Fibroblast of lung (primary cell): ENCODE measurements around the gene MIER1. TPM values are rescaled to one million over a fixed set of nuclear protein-coding genes. Genes with fewer than 3 reads are reported as not detected.

ENCODE experiments used
- DNase-seq, 2 donors: peaks; one replicate each; pipeline versions ENCODE4 v3.0.0 to v3.0.0-alpha.2; 2010; ENCODE audit warnings: low read depth in 2 of 2
- H2AFZ ChIP-seq: 2 replicates; pipeline ENCODE4 v1.5.1; 2012; ENCODE audit warnings: low read length, control low read depth, inconsistent platforms
- H3K27ac ChIP-seq: 2 replicates; pipeline ENCODE4 v1.5.1; 2011; ENCODE audit warnings: low read length, control low read depth; ENCODE audit not compliant: insufficient read depth
- H3K27me3 ChIP-seq: 2 replicates; pipeline ENCODE4 v1.5.1; 2011; ENCODE audit warnings: mild to moderate bottlenecking, low read length; ENCODE audit not compliant: control insufficient read depth, insufficient read depth
- H3K36me3 ChIP-seq: 2 replicates; pipeline ENCODE4 v1.5.1; 2011; ENCODE audit warnings: low read length; ENCODE audit not compliant: control insufficient read depth, insufficient read depth
- H3K4me1 ChIP-seq: 2 replicates; pipeline ENCODE4 v1.5.1; 2011; ENCODE audit warnings: low read length; ENCODE audit not compliant: control insufficient read depth, insufficient read depth; ENCODE audit errors: extremely low read depth
- H3K4me2 ChIP-seq: 2 replicates; pipeline ENCODE4 v1.5.1; 2011; ENCODE audit warnings: low read length, control low read depth; ENCODE audit not compliant: insufficient read depth; ENCODE audit errors: extremely low read depth
- H3K4me3 ChIP-seq, 4 experiments: fragments of 200-600 bp in 1 of 4; sonication (generic) in 1 of 4; replicated peaks in 1 of 4; 2 replicates each; pipeline ENCODE4 v1.5.1; 2011 to 2016; ENCODE audit warnings: low read length in 4 of 4, low read depth in 3 of 4, mild to moderate bottlenecking in 3 of 4, control low read depth in 2 of 4, inconsistent platforms in 1 of 4, mixed read lengths in 1 of 4; ENCODE audit not compliant: insufficient read depth in 1 of 4; ENCODE audit errors: control extremely low read depth in 1 of 4
- H3K79me2 ChIP-seq: 2 replicates; pipeline ENCODE4 v1.5.1; 2012; ENCODE audit warnings: mild to moderate bottlenecking, low read length, inconsistent platforms; ENCODE audit not compliant: control insufficient read depth, insufficient read depth
- H3K9ac ChIP-seq: 2 replicates; pipeline ENCODE4 v1.5.1; 2011; ENCODE audit warnings: mild to moderate bottlenecking, low read length, control low read depth; ENCODE audit not compliant: insufficient read depth
- H3K9me3 ChIP-seq: 2 replicates; pipeline ENCODE4 v1.5.1; 2012; ENCODE audit warnings: low read depth, low read length; ENCODE audit not compliant: control insufficient read depth, insufficient read depth
- H4K20me1 ChIP-seq: 2 replicates; pipeline ENCODE4 v1.5.1; 2011; ENCODE audit warnings: low read length; ENCODE audit not compliant: control insufficient read depth, insufficient read depth; ENCODE audit errors: extremely low read depth
- CTCF ChIP-seq, 2 donors: IDR thresholded peaks in 1 of 2; conservative IDR thresholded peaks in 1 of 2; 1 replicate in 1 of 2; 2 replicates in 1 of 2; pipeline ENCODE4 v1.5.1; 2011 to 2012; ENCODE audit warnings: low read length in 2 of 2, control low read depth in 1 of 2, inconsistent platforms in 1 of 2, low read depth in 1 of 2, mild to moderate bottlenecking in 1 of 2
- EZH2 ChIP-seq: IDR thresholded peaks from 2 replicates; pipeline ENCODE4 v1.5.1; 2012; ENCODE audit warnings: low read length, control low read depth, mild to moderate bottlenecking; ENCODE audit errors: missing control alignments
- polyA plus RNA-seq, 2 donors: library from polyadenylated mRNA; depleted of rRNA in 1 of 2; stranded (reverse) in 1 of 2; unstranded in 1 of 2; fragments of >200 nt; gene quantifications; 2 replicates each; pipeline ENCODE4 v1.2.1, GENCODE V29; 2011 to 2012; ENCODE audit warnings: missing spikeins in 1 of 2
- total RNA-seq: library from RNA; depleted of rRNA; stranded (reverse); fragments of >200 nt; gene quantifications from 2 replicates; pipeline ENCODE4 v1.2.1, GENCODE V29; 2014

Gene MIER1
- total and polyA plus RNA-seq, 2 donors (not counting 1 experiment from before 2014, with no cell fraction given) = 31.3 to 35.5 TPM

GRCh38 chr1:67029472-67029871 is 104.7 kb downstream of the MIER1 start:
- no peak for DNase-seq
- H4K20me1 ChIP-seq = no peaks in the 10 kb centered on the region
- no peak overlapping the region for H3K27ac ChIP-seq
- H2AFZ ChIP-seq = no peak overlapping the region
- H3K36me3 ChIP-seq = no peaks in the 10 kb centered on the region
- no peaks in the 10 kb centered on the region for H3K9me3 ChIP-seq
- no peak overlapping the region for H3K4me2 ChIP-seq
- H3K9ac ChIP-seq = no peak overlapping the region
- H3K27me3 ChIP-seq = no peaks in the 10 kb centered on the region
- H3K4me1 ChIP-seq = no peaks in the 10 kb centered on the region
- H3K4me3 ChIP-seq = no peak overlapping the region
- H3K79me2 ChIP-seq = no peaks in the 10 kb centered on the region
- TF ChIP-seq EZH2 (no peak), CTCF (conservative IDR thresholded peaks at IDR 0.05 in 1 of 2, IDR thresholded peaks at IDR 0.05 in 1 of 2; ENCODE audit: low read depth in 1 of 2, low read length in 2 of 2) (no peak)

GRCh38 chr1:67031121-67031858 is 106.5 kb downstream of the MIER1 start:
- Histone ChIP-seq H3K9ac (no peak overlapping the region), H2AFZ (no peak overlapping the region), H3K4me3 (no peak overlapping the region), H3K79me2 (no peaks in the 10 kb centered on the region), H3K4me1 (no peaks in the 10 kb centered on the region), H3K27me3 (no peaks in the 10 kb centered on the region), H3K4me2 (no peak overlapping the region), H3K9me3 (no peaks in the 10 kb centered on the region), H3K27ac (no peak overlapping the region), H4K20me1 (no peaks in the 10 kb centered on the region), H3K36me3 (no peaks in the 10 kb centered on the region)
- no peak for TF ChIP-seq CTCF (conservative IDR thresholded peaks at IDR 0.05 in 1 of 2, IDR thresholded peaks at IDR 0.05 in 1 of 2; ENCODE audit: low read depth in 1 of 2, low read length in 2 of 2)
- peak in 1 of 2 donors; percentile 63 for DNase-seq

- Histone ChIP-seq H3K4me1 (no peaks in the 10 kb centered on the region), H3K27ac (no peak overlapping the region), H3K4me2 (no peak overlapping the region), H2AFZ (no peak overlapping the region), H3K27me3 (no peaks in the 10 kb centered on the region), H3K36me3 (no peaks in the 10 kb centered on the region), H3K9me3 (no peaks in the 10 kb centered on the region), H3K79me2 (no peaks in the 10 kb centered on the region), H3K4me3 (no peak overlapping the region), H4K20me1 (no peaks in the 10 kb centered on the region), H3K9ac (no peak overlapping the region)
- DNase-seq = no peak
- TF ChIP-seq CTCF (conservative IDR thresholded peaks at IDR 0.05 in 1 of 2, IDR thresholded peaks at IDR 0.05 in 1 of 2; ENCODE audit: low read depth in 1 of 2, low read length in 2 of 2) = no peak
- no peak for TF ChIP-seq EZH2
These were observed 107.1 kb downstream of the MIER1 start for GRCh38 chr1:67031859-67032247.

Other genes with a start within 250 kb of the MIER1 start
- gene DYNLT5, start 172.5 kb upstream of the MIER1 start, total RNA-seq = under 0.01 and 0.50 TPM in 2 replicates
- 0.32 and 0.37 TPM in 2 replicates for gene DYNLT5, start 172.5 kb upstream of the MIER1 start, polyA plus RNA-seq
- gene INSL5, start 123.7 kb upstream of the MIER1 start, total RNA-seq = not detected in 2 replicates
- gene INSL5, start 123.7 kb upstream of the MIER1 start, polyA plus RNA-seq = not detected in 2 replicates
- 10.8 and 12.1 TPM in 2 replicates for gene DNAI4, start 134 bp upstream of the MIER1 start, total RNA-seq
- gene DNAI4, start 134 bp upstream of the MIER1 start, polyA plus RNA-seq = 1.6 and 2.0 TPM in 2 replicates
- gene SLC35D1, start 129.2 kb downstream of the MIER1 start, total RNA-seq = 16.2 and 20.3 TPM in 2 replicates
- gene SLC35D1, start 129.2 kb downstream of the MIER1 start, polyA plus RNA-seq = 17.5 and 19.3 TPM in 2 replicates
- gene C1orf141, start 210.0 kb downstream of the MIER1 start, total RNA-seq = not detected in 2 replicates
- not detected in 2 replicates for gene C1orf141, start 210.0 kb downstream of the MIER1 start, polyA plus RNA-seq
- gene IL23R, start 241.5 kb downstream of the MIER1 start, total RNA-seq = not detected in 2 replicates
- not detected in 2 replicates for gene IL23R, start 241.5 kb downstream of the MIER1 start, polyA plus RNA-seq